Measurements from ENCODE around the gene CEP95. TPM values are rescaled to one million over a fixed set of nuclear protein-coding genes. Genes with fewer than 3 reads are reported as not detected.

Gene CEP95
- total and polyA plus RNA-seq, 2 of the 13 experiments (the other 11 are each of a cell fraction or from before 2014, with no cell fraction given), result 65.9 to 68.8 TPM

DNA sequence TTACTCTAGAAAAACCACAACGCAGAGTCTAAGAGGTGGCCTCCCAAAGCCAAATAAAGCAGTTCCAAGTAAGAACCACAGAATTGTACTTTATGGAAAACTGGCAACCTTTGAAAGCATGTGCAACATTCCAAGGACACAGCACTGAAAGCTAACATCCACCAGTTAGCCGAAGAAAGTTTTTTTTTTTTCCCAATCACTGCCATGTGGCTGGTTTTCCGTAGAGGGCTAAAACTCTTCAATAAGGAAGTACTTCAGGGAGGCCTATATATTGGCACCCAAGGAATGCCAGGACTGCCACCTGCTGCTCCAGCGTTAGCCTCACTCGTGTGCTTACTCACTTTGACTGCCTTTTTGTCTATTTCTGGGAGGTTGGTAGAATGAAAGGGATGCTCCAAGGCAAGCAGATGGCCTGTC lies 25.2 kb downstream of the CEP95 start:
- Histone ChIP-seq H3K27me3 (ENCODE audit: control insufficient read depth in 1 of 2, insufficient read depth in 2 of 2, low read length in 2 of 2) (no peaks in the 10 kb centered on the region), H3K27ac (ENCODE audit: extremely low read length, insufficient read depth, low read length) (no peak overlapping the region), H4K20me1 (ENCODE audit: insufficient read depth, low read length) (no peaks in the 10 kb centered on the region), H3K9me3 (ENCODE audit: low read length) (no peaks in the 10 kb centered on the region), H3K79me2 (ENCODE audit: insufficient read depth, low read length) (no peaks in the 10 kb centered on the region), H3K4me3 (replicated peaks in 1 of 3; ENCODE audit: insufficient read depth in 1 of 3, low read depth in 2 of 3, low read length in 3 of 3) (no peak overlapping the region), H3K4me1 (ENCODE audit: insufficient read depth, low read length) (no peaks in the 10 kb centered on the region), H3K36me3 (replicated peaks in 1 of 2; ENCODE audit: control insufficient read depth in 1 of 2, insufficient read depth in 2 of 2, low read length in 2 of 2) (peaks cover 35 to 89% of the 10 kb centered on the region in 2 experiments), H3K9ac (ENCODE audit: insufficient read depth, low read depth, low read length) (no peak overlapping the region), H3K4me2 (ENCODE audit: low read depth, low read length) (no peak overlapping the region), H2AFZ (ENCODE audit: low read length) (no peak overlapping the region)
- CTCF ChIA-PET (ENCODE audit: low intra/inter-chr PET ratio, low total read pairs), result no interaction called here
- no TSS peak for BruUV-seq (replicated peaks)
- in situ Hi-C loops (cut with HindIII; ENCODE audit: extremely low pct_ligation_motif_present, low pct_unique_long_range_greater_than_20kb) (loop anchor here (25.0 kb wide), 1 partner anchor 105 kb away; no protein-coding TSS in a partner anchor), intact Hi-C loops (cut with micrococcal nuclease; ENCODE audit: unreplicated experiment) (loop anchor here (5.0 to 10.0 kb wide), 2 partner anchors 115 to 203 kb away; no protein-coding TSS in a partner anchor)
- no peak for TF ChIP-seq ELF1 (CRISPR knock-in tag; IDR thresholded peaks at IDR 0.05)
- TF ChIP-seq MAZ (IDR thresholded peaks at IDR 0.05; ENCODE audit: borderline replicate concordance, low read depth, low read length), result no peak
- TF ChIP-seq MAZ (CRISPR knock-in tag; IDR thresholded peaks at IDR 0.05; ENCODE audit: low read depth), result no peak
- 94% methylated on average over 5 of the region's 5 CpGs for WGBS (ENCODE audit: low lambda C conversion rate)
- DNase-seq (ENCODE audit: low spot score) (no peak), FAIRE-seq (no peak), ATAC-seq (no peak)
- POLR2A ChIA-PET, result interaction anchor here (1.1 kb wide), 1 partner anchor 25 kb away, joined by 3 read pairs; the partner anchor contains the start of gene CEP95

DNA sequence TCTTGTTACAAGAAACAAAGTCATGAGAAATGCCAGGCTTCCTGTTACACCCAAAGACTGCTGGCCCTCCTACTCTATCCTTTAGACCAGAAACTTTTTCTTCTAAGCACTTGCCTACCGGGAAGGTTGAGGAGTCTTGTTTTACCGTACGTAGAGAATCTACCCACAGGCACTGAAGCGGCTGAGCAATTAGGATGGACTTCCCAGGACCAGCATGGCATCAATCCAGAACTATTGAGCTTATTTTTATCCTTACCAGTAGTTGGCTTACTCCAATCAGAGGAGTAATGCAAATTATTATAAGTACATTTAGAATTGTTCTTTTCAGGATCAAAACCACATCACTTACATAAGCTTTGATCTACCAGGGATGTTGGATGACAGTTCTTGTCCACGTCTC lies 25.6 kb downstream of the CEP95 start:
- no peak for FAIRE-seq
- BruUV-seq (replicated peaks), result no TSS peak
- H3K36me3 ChIP-seq (replicated peaks in 1 of 2; ENCODE audit: control insufficient read depth in 1 of 2, insufficient read depth in 2 of 2, low read length in 2 of 2), result peaks cover 34 to 92% of the 10 kb centered on the region in 2 experiments
- CTCF ChIA-PET (ENCODE audit: low intra/inter-chr PET ratio, low total read pairs), result no interaction called here
- no peak overlapping the region for H3K27ac ChIP-seq (ENCODE audit: extremely low read length, insufficient read depth, low read length)
- H2AFZ ChIP-seq (ENCODE audit: low read length), result no peak overlapping the region
- H3K9ac ChIP-seq (ENCODE audit: insufficient read depth, low read depth, low read length), result no peak overlapping the region
- no peak overlapping the region for H3K4me3 ChIP-seq (replicated peaks in 1 of 3; ENCODE audit: insufficient read depth in 1 of 3, low read depth in 2 of 3, low read length in 3 of 3)
- no peaks in the 10 kb centered on the region for H4K20me1 ChIP-seq (ENCODE audit: insufficient read depth, low read length)
- intact Hi-C loops (cut with micrococcal nuclease; ENCODE audit: unreplicated experiment) (loop anchor here (5.0 to 10.0 kb wide), 2 partner anchors 115 to 202 kb away; no protein-coding TSS in a partner anchor), in situ Hi-C loops (cut with HindIII; ENCODE audit: extremely low pct_ligation_motif_present, low pct_unique_long_range_greater_than_20kb) (loop anchor here (25.0 kb wide), 1 partner anchor 105 kb away; no protein-coding TSS in a partner anchor)
- H3K9me3 ChIP-seq (ENCODE audit: low read length), result no peaks in the 10 kb centered on the region
- H3K79me2 ChIP-seq (ENCODE audit: insufficient read depth, low read length), result no peaks in the 10 kb centered on the region
- no peak for ATAC-seq
- WGBS (ENCODE audit: low lambda C conversion rate), result 98% methylated on average over 5 of the region's 5 CpGs
- H3K27me3 ChIP-seq (ENCODE audit: control insufficient read depth in 1 of 2, insufficient read depth in 2 of 2, low read length in 2 of 2), result no peaks in the 10 kb centered on the region
- POLR2A ChIA-PET, result interaction anchor here (1.1 kb wide), 1 partner anchor 26 kb away, joined by 3 read pairs; the partner anchor contains the start of gene CEP95
- DNase-seq (ENCODE audit: low spot score), result no peak
- no peaks in the 10 kb centered on the region for H3K4me1 ChIP-seq (ENCODE audit: insufficient read depth, low read length)
- no peak overlapping the region for H3K4me2 ChIP-seq (ENCODE audit: low read depth, low read length)
- TF ChIP-seq ATM (IDR thresholded peaks at IDR 0.05; ENCODE audit: borderline replicate concordance) (no peak), DDIT3 (CRISPR knock-in tag; IDR thresholded peaks at IDR 0.05) (no peak), ZNF562 (CRISPR knock-in tag; IDR thresholded peaks at IDR 0.05; ENCODE audit: borderline replicate concordance) (no peak), ZNF629 (CRISPR knock-in tag; conservative IDR thresholded peaks at IDR 0.05) (no peak), PBX3 (CRISPR knock-in tag; IDR thresholded peaks at IDR 0.05; ENCODE audit: borderline replicate concordance) (no peak), ZSCAN20 (CRISPR knock-in tag; IDR thresholded peaks at IDR 0.05; ENCODE audit: borderline replicate concordance) (no peak), SMARCC2 (IDR thresholded peaks at IDR 0.05) (no peak)
- TF ChIP-seq, protein P1, sequence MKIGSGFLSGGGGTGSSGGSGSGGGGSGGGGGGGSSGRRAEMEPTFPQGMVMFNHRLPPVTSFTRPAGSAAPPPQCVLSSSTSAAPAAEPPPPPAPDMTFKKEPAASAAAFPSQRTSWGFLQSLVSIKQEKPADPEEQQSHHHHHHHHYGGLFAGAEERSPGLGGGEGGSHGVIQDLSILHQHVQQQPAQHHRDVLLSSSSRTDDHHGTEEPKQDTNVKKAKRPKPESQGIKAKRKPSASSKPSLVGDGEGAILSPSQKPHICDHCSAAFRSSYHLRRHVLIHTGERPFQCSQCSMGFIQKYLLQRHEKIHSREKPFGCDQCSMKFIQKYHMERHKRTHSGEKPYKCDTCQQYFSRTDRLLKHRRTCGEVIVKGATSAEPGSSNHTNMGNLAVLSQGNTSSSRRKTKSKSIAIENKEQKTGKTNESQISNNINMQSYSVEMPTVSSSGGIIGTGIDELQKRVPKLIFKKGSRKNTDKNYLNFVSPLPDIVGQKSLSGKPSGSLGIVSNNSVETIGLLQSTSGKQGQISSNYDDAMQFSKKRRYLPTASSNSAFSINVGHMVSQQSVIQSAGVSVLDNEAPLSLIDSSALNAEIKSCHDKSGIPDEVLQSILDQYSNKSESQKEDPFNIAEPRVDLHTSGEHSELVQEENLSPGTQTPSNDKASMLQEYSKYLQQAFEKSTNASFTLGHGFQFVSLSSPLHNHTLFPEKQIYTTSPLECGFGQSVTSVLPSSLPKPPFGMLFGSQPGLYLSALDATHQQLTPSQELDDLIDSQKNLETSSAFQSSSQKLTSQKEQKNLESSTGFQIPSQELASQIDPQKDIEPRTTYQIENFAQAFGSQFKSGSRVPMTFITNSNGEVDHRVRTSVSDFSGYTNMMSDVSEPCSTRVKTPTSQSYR (CRISPR knock-in tag; IDR thresholded peaks at IDR 0.05; ENCODE audit: borderline replicate concordance), result no peak
- TF ChIP-seq, protein P2, sequence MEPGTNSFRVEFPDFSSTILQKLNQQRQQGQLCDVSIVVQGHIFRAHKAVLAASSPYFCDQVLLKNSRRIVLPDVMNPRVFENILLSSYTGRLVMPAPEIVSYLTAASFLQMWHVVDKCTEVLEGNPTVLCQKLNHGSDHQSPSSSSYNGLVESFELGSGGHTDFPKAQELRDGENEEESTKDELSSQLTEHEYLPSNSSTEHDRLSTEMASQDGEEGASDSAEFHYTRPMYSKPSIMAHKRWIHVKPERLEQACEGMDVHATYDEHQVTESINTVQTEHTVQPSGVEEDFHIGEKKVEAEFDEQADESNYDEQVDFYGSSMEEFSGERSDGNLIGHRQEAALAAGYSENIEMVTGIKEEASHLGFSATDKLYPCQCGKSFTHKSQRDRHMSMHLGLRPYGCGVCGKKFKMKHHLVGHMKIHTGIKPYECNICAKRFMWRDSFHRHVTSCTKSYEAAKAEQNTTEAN (CRISPR knock-in tag; conservative IDR thresholded peaks at IDR 0.05), result no peak

Measured in HepG2 (cell line).